Stomach (tissue), 9 donors: ENCODE data around the gene RINL. TPM values are rescaled to one million over a fixed set of nuclear protein-coding genes. Genes with fewer than 3 reads are reported as not detected.

ENCODE experiments used
- DNase-seq, 2 donors: peaks; one replicate each; pipeline versions ENCODE4 v3.0.0 to v3.0.0-alpha.2; 2013 to 2019
- H3K27ac ChIP-seq, 5 donors: fragments of 200-600 bp in 4 of 5; sonication (generic) in 4 of 5; one replicate each; pipeline ENCODE4 v1.5.1; 2013 to 2019; ENCODE audit warnings: mild to moderate bottlenecking in 1 of 5, moderate library complexity in 1 of 5
- H3K27me3 ChIP-seq, 3 donors: fragments of 200-600 bp; sonication (generic); one replicate each; pipeline ENCODE4 v1.5.1; 2017 to 2019; ENCODE audit warnings: mixed run types in 1 of 3
- H3K36me3 ChIP-seq, 4 donors: fragments of 200-600 bp; sonication (generic); 1 replicate in 3 of 4; 2 replicates in 1 of 4; pipeline ENCODE4 v1.5.1; 2016 to 2019
- H3K4me1 ChIP-seq, 4 donors: fragments of 200-600 bp; sonication (generic); one replicate each; pipeline ENCODE4 v1.5.1; 2016 to 2019
- H3K4me3 ChIP-seq, 4 donors: fragments of 200-600 bp; sonication (generic) in 3 of 4; one replicate each; pipeline ENCODE4 v1.5.1; 2016 to 2019; ENCODE audit warnings: mild to moderate bottlenecking in 1 of 4
- H3K9me3 ChIP-seq, 4 donors: fragments of 200-600 bp; sonication (generic); one replicate each; pipeline ENCODE4 v1.5.1; 2016 to 2019
- CTCF ChIP-seq, 7 experiments: fragments of 450-650 bp in 4 of 7; fragments of 200-600 bp in 3 of 7; sonication (generic) in 3 of 7; IDR thresholded peaks; one replicate each; pipeline ENCODE4 v1.5.1; 2016 to 2019; ENCODE audit warnings: antibody characterized with exemption in 7 of 7, control low read depth in 2 of 7, mild to moderate bottlenecking in 1 of 7
- EP300 ChIP-seq: sonication (generic); formaldehyde crosslinking; IDR thresholded peaks from one replicate; pipeline ENCODE4 v1.6.1; 2017; ENCODE audit warnings: antibody characterized with exemption
- POLR2A ChIP-seq, 4 donors: fragments of 450-650 bp; IDR thresholded peaks; one replicate each; pipeline ENCODE4 v1.6.1; 2016; ENCODE audit warnings: antibody characterized with exemption in 4 of 4, control low read depth in 2 of 4, mild to moderate bottlenecking in 1 of 4, moderate library complexity in 1 of 4
- POLR2AphosphoS5 ChIP-seq, 3 donors: sonication (generic); formaldehyde crosslinking; IDR thresholded peaks; one replicate each; pipeline ENCODE4 v1.6.1; 2016; ENCODE audit warnings: antibody characterized with exemption in 3 of 3
- WGBS, 5 donors: extraction: QIAGEN DNeasy Blood & Tissue Kit in 3 of 5; methylation state at CpG; one replicate each; pipeline versions ENCODE4 v1.1.5 to v1.1.7; 2013 to 2018; 5-methylcytosine and 5-hydroxymethylcytosine counted together
- intact Hi-C: fragments of 100-400 bp; cut with DNase I; formaldehyde crosslinking; loops from one replicate; pipeline ENCODE4 v1.15.1; 2023; ENCODE audit warnings: low total_unique reads
- polyA plus RNA-seq, 3 donors: library from polyadenylated mRNA; stranded (reverse); fragments of 200-250 nt; gene quantifications; one replicate each; pipeline ENCODE4 v1.2.3, GENCODE V29; 2013
- total RNA-seq, 5 donors: library from RNA; depleted of rRNA; stranded (reverse); fragments of >200 nt; gene quantifications; one replicate each; pipeline versions ENCODE4 v1.1.0 to v1.2.3, GENCODE V29; 2014 to 2016
- donor health status: healthy with polysubstance abuse.
- donor health status: Bipolar disorder and iron deficiency.
- donor health status: healthy.

RINL gene
- total and polyA plus RNA-seq, 8 donors = 1.8 to 10.0 (median 6.9) TPM; not detected in 1

GRCh38 chr19:38898788-38899446, 20.8 kb upstream of the RINL start:
- Histone ChIP-seq H3K4me3 (peak overlapping the region; percentile 64 to 96 (median 74)), H3K9me3 (no peaks in the 10 kb centered on the region), H3K36me3 (peaks cover 0 to 12% (median 4%) of the 10 kb centered on the region in 4 donors), H3K27ac (peak overlapping the region; percentile 89 to 99 (median 95)), H3K27me3 (no peaks in the 10 kb centered on the region), H3K4me1 (peaks cover 20 to 64% (median 37%) of the 10 kb centered on the region in 4 donors)
- WGBS, 5 donors = 4 to 9% (median 8%) methylated on average over 14 to 25 of the region's 25 CpGs
- DNase-seq = peak in 1 of 2 donors; percentile 27
- intact Hi-C loops = no loop called here
- TF ChIP-seq POLR2A (IDR thresholded peaks at IDR 0.05) = no peak
- TF ChIP-seq POLR2AphosphoS5 (IDR thresholded peaks at IDR 0.05) = no peak
- no peak for TF ChIP-seq EP300
- no peak for TF ChIP-seq CTCF (IDR thresholded peaks at IDR 0.05)

- H3K4me1 ChIP-seq = peaks cover 13 to 44% (median 22%) of the 10 kb centered on the region in 4 donors
- H3K27me3 ChIP-seq = no peaks in the 10 kb centered on the region
- WGBS, 5 donors = 62 to 85% (median 81%) methylated on average over 9 of the region's 9 CpGs
- no peak for TF ChIP-seq CTCF (IDR thresholded peaks at IDR 0.05)
- no peak for TF ChIP-seq EP300
- H3K9me3 ChIP-seq = no peaks in the 10 kb centered on the region
- no peak for DNase-seq
- no peak overlapping the region for H3K4me3 ChIP-seq
- H3K27ac ChIP-seq = no peak overlapping the region
- intact Hi-C loops = no loop called here
- peaks cover 7 to 48% (median 41%) of the 10 kb centered on the region in 4 donors for H3K36me3 ChIP-seq
These were observed 16.9 kb upstream of the RINL start for GRCh38 chr19:38894968-38895367.

- H3K36me3 ChIP-seq = peaks cover 23 to 64% (median 57%) of the 10 kb centered on the region in 4 donors
- intact Hi-C loops = no loop called here
- H3K27me3 ChIP-seq = no peaks in the 10 kb centered on the region
- no peak overlapping the region for H3K4me3 ChIP-seq
- no peak for DNase-seq
- no peak for TF ChIP-seq POLR2A (IDR thresholded peaks at IDR 0.05)
- no peak for TF ChIP-seq CTCF (IDR thresholded peaks at IDR 0.05)
- TF ChIP-seq EP300 = no peak
- no peak for TF ChIP-seq POLR2AphosphoS5 (IDR thresholded peaks at IDR 0.05)
- 75 to 93% (median 88%) methylated on average over 11 to 14 of the region's 14 CpGs for whole genome bisulfite sequencing, 5 donors
- peaks cover 7 to 37% (median 15%) of the 10 kb centered on the region in 4 donors for H3K4me1 ChIP-seq
- H3K27ac ChIP-seq = no peak overlapping the region
- H3K9me3 ChIP-seq = no peaks in the 10 kb centered on the region
These were observed 15.3 kb upstream of the RINL start for GRCh38 chr19:38893341-38893771.

GRCh38 chr19:38892841-38893240, 14.8 kb upstream of the RINL start:
- H3K9me3 ChIP-seq = no peaks in the 10 kb centered on the region
- H3K27me3 ChIP-seq = no peaks in the 10 kb centered on the region
- intact Hi-C loops = no loop called here
- peaks cover 1 to 32% (median 10%) of the 10 kb centered on the region in 4 donors for H3K4me1 ChIP-seq
- H3K4me3 ChIP-seq = no peak overlapping the region
- 81 to 92% (median 89%) methylated on average over 5 of the region's 5 CpGs for WGBS, 5 donors
- TF ChIP-seq CTCF (IDR thresholded peaks at IDR 0.05) = no peak
- no peak for TF ChIP-seq POLR2AphosphoS5 (IDR thresholded peaks at IDR 0.05)
- no peak for TF ChIP-seq POLR2A (IDR thresholded peaks at IDR 0.05)
- no peak for TF ChIP-seq EP300
- DNase-seq = no peak
- H3K27ac ChIP-seq = no peak overlapping the region
- H3K36me3 ChIP-seq = peaks cover 26 to 70% (median 62%) of the 10 kb centered on the region in 4 donors
